Adipose tissue (tissue), 3 donors: ENCODE results near the gene CR1L. TPM values are rescaled to one million over a fixed set of nuclear protein-coding genes. Genes with fewer than 3 reads are reported as not detected.
"Not testable (repeated sequence)": the region's sequence is repeated elsewhere in the genome, so short reads cannot be mapped to it uniquely, and the experiment has no call there.

Source experiments
- H3K27ac ChIP-seq: one replicate; pipeline ENCODE4 v1.5.1; 2013; ENCODE audit warnings: low read depth, low read length
- WGBS, 3 donors: extraction: QIAGEN DNeasy Blood & Tissue Kit; methylation state at CpG; one replicate each; pipeline ENCODE4 v1.1.7; 2013; 5-methylcytosine and 5-hydroxymethylcytosine counted together
- polyA plus RNA-seq, 3 donors: library from polyadenylated mRNA; stranded (reverse); fragments of 200-250 nt; gene quantifications; one replicate each; pipeline ENCODE4 v1.2.3, GENCODE V29; 2013
- donor health status: healthy with polysubstance abuse.
- donor health status: Bipolar disorder and iron deficiency.
- donor health status: healthy.

The CR1L gene
- polyA plus RNA-seq: not detected

- H3K27ac ChIP-seq: no peak within 1 kb of the TSS
- 6 to 10% (median 8%) methylated on average over 65 of the region's 65 CpGs for WGBS, 3 donors
Measured at GRCh38 chr1:207644852-207645634, at the start of gene CR1L. Gene CR1L, plus strand, starts transcription at chr1:207645133. Its CDS starts 101 bp downstream, at chr1:207645234.

GRCh38 chr1:207603777-207604176 is 41.2 kb upstream of the CR1L start:
- H3K27ac ChIP-seq: no peak overlapping the region
- 62 to 74% (median 74%) methylated on average over 6 of the region's 6 CpGs for WGBS, 3 donors

- H3K27ac ChIP-seq: no peak overlapping the region
- 91 to 94% (median 93%) methylated on average over 7 of the region's 7 CpGs for WGBS, 3 donors
Measured at GRCh38 chr1:207605444-207606361, 39.2 kb upstream of the CR1L start.

- WGBS, 3 donors: 86 to 94% (median 92%) methylated on average over 2 of the region's 2 CpGs
- H3K27ac ChIP-seq: no peak overlapping the region
Measured at GRCh38 chr1:207606362-207606755, 38.6 kb upstream of the CR1L start.

GRCh38 chr1:207612762-207613161 is 32.2 kb upstream of the CR1L start:
- 75 to 95% (median 84%) methylated on average over 11 of the region's 11 CpGs for WGBS, 3 donors
- no peak overlapping the region for H3K27ac ChIP-seq

GRCh38 chr1:207619871-207620542 is 24.9 kb upstream of the CR1L start:
- no peak overlapping the region for H3K27ac ChIP-seq
- 50 to 52% (median 52%) methylated on average over 7 of the region's 7 CpGs for WGBS, 3 donors

GRCh38 chr1:207620543-207620893 is 24.4 kb upstream of the CR1L start:
- H3K27ac ChIP-seq: no peak overlapping the region
- 87 to 94% (median 94%) methylated on average over 2 of the region's 2 CpGs for WGBS, 3 donors

- 79 to 81% (median 81%) methylated on average over 1 of the region's 1 CpG for WGBS, 3 donors
- not testable (repeated sequence) for H3K27ac ChIP-seq
Measured at GRCh38 chr1:207625504-207626071, 19.3 kb upstream of the CR1L start.

GRCh38 chr1:207626972-207627337 is 18.0 kb upstream of the CR1L start:
- H3K27ac ChIP-seq: no peak overlapping the region
- WGBS, 3 donors: 85 to 100% (median 93%) methylated on average over 1 of the region's 1 CpG

- no peak overlapping the region for H3K27ac ChIP-seq
- 95 to 99% (median 98%) methylated on average over 2 of the region's 2 CpGs for WGBS, 3 donors
Measured at GRCh38 chr1:207627496-207627895, 17.4 kb upstream of the CR1L start.

GRCh38 chr1:207628776-207629175 is 16.2 kb upstream of the CR1L start:
- 29 to 38% (median 31%) methylated on average over 5 of the region's 5 CpGs for WGBS, 3 donors
- H3K27ac ChIP-seq: no peak overlapping the region

GRCh38 chr1:207631137-207631536 is 13.8 kb upstream of the CR1L start:
- no peak overlapping the region for H3K27ac ChIP-seq
- WGBS, 3 donors: 53 to 71% (median 58%) methylated on average over 1 of the region's 1 CpG

GRCh38 chr1:207633226-207633625 is 11.7 kb upstream of the CR1L start:
- H3K27ac ChIP-seq: no peak overlapping the region

- 71 to 88% (median 81%) methylated on average over 12 of the region's 12 CpGs for WGBS, 3 donors
- not testable (repeated sequence) for H3K27ac ChIP-seq
Measured at GRCh38 chr1:207633699-207634289, 11.1 kb upstream of the CR1L start.

- not testable (repeated sequence) for H3K27ac ChIP-seq
- WGBS, 3 donors: 86 to 96% (median 89%) methylated on average over 4 to 6 of the region's 6 CpGs
Measured at GRCh38 chr1:207634293-207634692, 10.6 kb upstream of the CR1L start.

GRCh38 chr1:207635569-207636186 is 9.3 kb upstream of the CR1L start:
- not testable (repeated sequence) for H3K27ac ChIP-seq
- 50 to 72% (median 51%) methylated on average over 7 of the region's 7 CpGs for WGBS, 3 donors

GRCh38 chr1:207638487-207639145 is 6.3 kb upstream of the CR1L start:
- 84 to 90% (median 87%) methylated on average over 9 of the region's 9 CpGs for WGBS, 3 donors
- not testable (repeated sequence) for H3K27ac ChIP-seq
